Endothelial cell of umbilical vein (primary cell): ENCODE results near the gene NLRP6. TPM values are rescaled to one million over a fixed set of nuclear protein-coding genes. Genes with fewer than 3 reads are reported as not detected.
"Not testable (repeated sequence)": the region's sequence is repeated elsewhere in the genome, so short reads cannot be mapped to it uniquely, and the experiment has no call there.

ENCODE experiments used
- BruUV-seq: library from RNA; stranded (reverse); fragments of 400-500 nt; replicated peaks from 2 replicates; lab custom pipeline; 2021; lab: Mats Ljungman, UMichigan
- CTCF ChIA-PET: fragments of 300-600, 350-600 bp; sonication (Branson Sonifier 250); formaldehyde crosslinking; loops from one replicate; lab custom pipeline; 2021; ENCODE audit warnings: antibody characterized with exemption, inconsistent platforms; lab: Charles Lee
- POLR2A ChIA-PET: fragments of 300-600, 350-600 bp; sonication (Branson Sonifier 250); formaldehyde crosslinking; loops from one replicate; lab custom pipeline; 2021; ENCODE audit warnings: antibody characterized with exemption, inconsistent platforms; lab: Charles Lee
- DNase-seq: peaks from one replicate; pipeline ENCODE4 v3.0.0-alpha.2; 2011; ENCODE audit warnings: low read depth, low spot score
- FAIRE-seq: peaks from 2 replicates; lab custom pipeline; 2011; peaks lifted over from hg19 to GRCh38; lab: Jason Lieb, UNC
- H2AFZ ChIP-seq: 2 replicates; pipeline ENCODE4 v1.6.0; 2012; ENCODE audit warnings: low read depth, low read length, control low read depth, inconsistent platforms
- H3K27ac ChIP-seq: 2 replicates; pipeline ENCODE4 v1.5.1; 2011; ENCODE audit warnings: low read depth, mild to moderate bottlenecking, control low read depth, low read length, moderate library complexity; ENCODE audit not compliant: insufficient read depth
- H3K27me3 ChIP-seq, 2 experiments: 2 replicates each; pipeline versions ENCODE4 v1.6.0 to v1.6.1; 2011; ENCODE audit warnings: low read length in 2 of 2, mixed read lengths in 1 of 2; ENCODE audit not compliant: control insufficient read depth in 2 of 2, insufficient read depth in 2 of 2
- H3K36me3 ChIP-seq, 2 experiments: 2 replicates in 1 of 2; 3 replicates in 1 of 2; pipeline ENCODE4 v1.5.1; 2011; ENCODE audit warnings: low read length in 2 of 2, mild to moderate bottlenecking in 1 of 2, moderate library complexity in 1 of 2; ENCODE audit not compliant: control insufficient read depth in 2 of 2, insufficient read depth in 2 of 2; ENCODE audit errors: extremely low read depth in 1 of 2
- H3K4me1 ChIP-seq: 3 replicates; pipeline ENCODE4 v1.5.1; 2011; ENCODE audit warnings: mild to moderate bottlenecking, low read length; ENCODE audit not compliant: control insufficient read depth, insufficient read depth; ENCODE audit errors: extremely low read depth
- H3K4me2 ChIP-seq: 2 replicates; pipeline ENCODE4 v1.6.1; 2011; ENCODE audit warnings: low read length, control low read depth, mixed read lengths; ENCODE audit not compliant: insufficient read depth
- H3K4me3 ChIP-seq, 3 experiments: fragments of 200-600 bp in 1 of 3; sonication (generic), shearing (Covaris generic) in 1 of 3; replicated peaks in 1 of 3; 2 replicates each; pipeline ENCODE4 v1.5.1; 2011 to 2016; ENCODE audit warnings: control low read depth in 3 of 3, low read length in 3 of 3, mild to moderate bottlenecking in 2 of 3, inconsistent platforms in 1 of 3, low read depth in 1 of 3, moderate library complexity in 1 of 3; ENCODE audit not compliant: insufficient read depth in 1 of 3
- H3K79me2 ChIP-seq: 2 replicates; pipeline ENCODE4 v1.6.0; 2012; ENCODE audit warnings: low read length, inconsistent platforms; ENCODE audit not compliant: control insufficient read depth, insufficient read depth
- H3K9ac ChIP-seq: replicated peaks from 2 replicates; pipeline ENCODE3; 2011; ENCODE audit warnings: low read length, control low read depth; ENCODE audit not compliant: insufficient read depth; ENCODE audit errors: extremely low read depth
- H3K9me1 ChIP-seq: replicated peaks from 3 replicates; pipeline ENCODE4 v1.6.0; 2011; ENCODE audit warnings: mild to moderate bottlenecking, low read length; ENCODE audit not compliant: control insufficient read depth, insufficient read depth; ENCODE audit errors: extremely low read depth
- H3K9me3 ChIP-seq: replicated peaks from 2 replicates; pipeline ENCODE4 v1.5.1; 2012; ENCODE audit warnings: low read length, inconsistent platforms; ENCODE audit not compliant: control insufficient read depth, insufficient read depth
- H4K20me1 ChIP-seq: replicated peaks from 2 replicates; pipeline ENCODE3; 2011; ENCODE audit warnings: mild to moderate bottlenecking, low read length; ENCODE audit not compliant: control insufficient read depth, insufficient read depth; ENCODE audit errors: extremely low read depth
- POLR2A ChIP-seq: IDR thresholded peaks from 2 replicates; pipeline ENCODE4 v1.6.1; 2012; ENCODE audit warnings: low read depth, mild to moderate bottlenecking, control low read depth, low read length
- dilution Hi-C: fragments of 300-500 bp; cut with MboI; formaldehyde crosslinking; loops from one replicate; pipeline ENCODE4 v1.15.0; 2019; ENCODE audit warnings: low sequenced_read_pairs; ENCODE audit not compliant: extremely low pct_ligation_motif_present
- intact Hi-C: fragments of 100-400 bp; cut with micrococcal nuclease; formaldehyde crosslinking; loops from one replicate; pipeline ENCODE4 v1.10.0; 2022
- polyA plus RNA-seq, 4 experiments: library from polyadenylated mRNA; depleted of rRNA in 3 of 4; stranded (reverse) in 3 of 4; unstranded in 1 of 4; fragments of >200 nt; gene quantifications; 2 replicates each; pipeline versions ENCODE4 v1.2.1 to v1.2.3, GENCODE V29; 2011 to 2012; ENCODE audit warnings: missing spikeins in 1 of 4
- total RNA-seq: library from RNA; stranded (reverse); gene quantifications from 2 replicates; pipeline ENCODE4 v1.2.3, GENCODE V29; 2021
- TF ChIP-seq, protein P1 (sequence below): IDR thresholded peaks from 2 replicates; pipeline ENCODE4 v1.6.1; 2011; ENCODE audit not compliant: insufficient read depth, insufficient read length

NLRP6 gene
- total and polyA plus RNA-seq, 2 donors (not counting 3 experiments of a cell fraction or from before 2014, with no cell fraction given) = not detected

DNA sequence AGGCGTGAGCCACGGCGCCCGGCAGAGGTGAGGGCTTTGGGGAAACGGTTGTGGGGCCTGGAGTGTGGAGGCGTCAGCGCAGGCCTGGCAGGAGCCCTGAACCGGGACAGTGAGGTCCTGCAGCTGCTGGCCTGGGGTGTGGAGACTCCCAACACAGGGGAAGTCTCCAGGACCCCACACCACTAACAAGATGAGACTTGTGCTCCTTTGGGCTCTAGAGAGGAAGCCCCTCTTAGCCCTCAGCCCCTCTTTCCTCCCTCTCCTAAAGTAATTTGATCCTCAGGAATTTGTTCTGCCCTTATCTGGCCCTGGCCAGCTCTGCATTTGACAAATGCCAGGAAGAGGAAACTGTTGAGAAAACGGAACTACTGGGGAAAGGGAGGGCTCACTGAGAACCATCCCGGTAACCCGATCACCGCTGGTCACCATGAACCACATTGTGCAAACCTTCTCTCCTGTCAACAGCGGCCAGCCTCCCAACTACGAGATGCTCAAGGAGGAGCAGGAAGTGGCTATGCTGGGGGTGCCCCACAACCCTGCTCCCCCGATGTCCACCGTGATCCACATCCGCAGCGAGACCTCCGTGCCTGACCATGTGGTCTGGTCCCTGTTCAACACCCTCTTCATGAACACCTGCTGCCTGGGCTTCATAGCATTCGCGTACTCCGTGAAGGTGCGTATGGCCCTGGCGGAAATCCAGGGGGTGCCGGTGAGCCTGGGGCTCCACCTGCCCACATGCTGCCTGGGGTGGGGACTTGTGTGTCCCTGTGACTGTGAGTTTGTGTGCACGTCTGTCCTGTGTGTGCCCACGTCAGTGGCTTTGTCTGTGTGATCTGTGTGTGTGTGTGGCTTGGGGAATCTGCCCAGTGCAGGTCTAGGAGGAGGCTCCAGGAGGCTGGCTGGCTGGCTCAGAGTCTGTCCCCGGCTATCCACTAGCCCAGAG is 29.8 kb downstream of the NLRP6 start, which contains the start of gene IFITM2:
Gene IFITM2 (plus strand): TSS at position 51 of the 943 bp plus-strand sequence. CDS start 377 bp downstream, at position 428.
- peak within 1 kb of the TSS; percentile 10 to 70 (median 49) for H3K4me3 ChIP-seq
- TF ChIP-seq POLR2A = peak; percentile 90
- TF ChIP-seq, protein P1, sequence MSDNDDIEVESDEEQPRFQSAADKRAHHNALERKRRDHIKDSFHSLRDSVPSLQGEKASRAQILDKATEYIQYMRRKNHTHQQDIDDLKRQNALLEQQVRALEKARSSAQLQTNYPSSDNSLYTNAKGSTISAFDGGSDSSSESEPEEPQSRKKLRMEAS = peak; percentile 27
- FAIRE-seq (peak; percentile 94), DNase-seq (peak; percentile 71)
- H4K20me1 ChIP-seq, H3K9me3 ChIP-seq, H3K9me1 ChIP-seq, H3K36me3 ChIP-seq, H3K27me3 ChIP-seq, dilution Hi-C loops: not testable (repeated sequence)
- intact Hi-C loops = loop anchor here (1.0 to 5.0 kb wide), 4 partner anchors 48 to 209 kb away; partner anchors contain the start of genes BET1L, PSMD13, RIC8A and SIRT3
- peak within 1 kb of the TSS; percentile 14 for H2AFZ ChIP-seq
- ChIA-PET CTCF (interaction anchor here (0.8 to 4.3 kb wide), 6 partner anchors 9 to 140 kb away, joined by 3 to 79 read pairs (median 10); partner anchors contain the start of gene IFITM3), POLR2A (interaction anchor here (1.0 kb wide), 1 partner anchor 48 kb away, joined by 7 read pairs; no protein-coding TSS in a partner anchor)
- H3K4me2 ChIP-seq = peak within 1 kb of the TSS; percentile 84
- TSS peak; percentile 98 for BruUV-seq
- peaks cover 13% of the 10 kb centered on the region for H3K79me2 ChIP-seq
- H3K9ac ChIP-seq = peak within 1 kb of the TSS; percentile 13
- peaks cover 15% of the 10 kb centered on the region for H3K4me1 ChIP-seq
- peak within 1 kb of the TSS; percentile 6 for H3K27ac ChIP-seq

DNA sequence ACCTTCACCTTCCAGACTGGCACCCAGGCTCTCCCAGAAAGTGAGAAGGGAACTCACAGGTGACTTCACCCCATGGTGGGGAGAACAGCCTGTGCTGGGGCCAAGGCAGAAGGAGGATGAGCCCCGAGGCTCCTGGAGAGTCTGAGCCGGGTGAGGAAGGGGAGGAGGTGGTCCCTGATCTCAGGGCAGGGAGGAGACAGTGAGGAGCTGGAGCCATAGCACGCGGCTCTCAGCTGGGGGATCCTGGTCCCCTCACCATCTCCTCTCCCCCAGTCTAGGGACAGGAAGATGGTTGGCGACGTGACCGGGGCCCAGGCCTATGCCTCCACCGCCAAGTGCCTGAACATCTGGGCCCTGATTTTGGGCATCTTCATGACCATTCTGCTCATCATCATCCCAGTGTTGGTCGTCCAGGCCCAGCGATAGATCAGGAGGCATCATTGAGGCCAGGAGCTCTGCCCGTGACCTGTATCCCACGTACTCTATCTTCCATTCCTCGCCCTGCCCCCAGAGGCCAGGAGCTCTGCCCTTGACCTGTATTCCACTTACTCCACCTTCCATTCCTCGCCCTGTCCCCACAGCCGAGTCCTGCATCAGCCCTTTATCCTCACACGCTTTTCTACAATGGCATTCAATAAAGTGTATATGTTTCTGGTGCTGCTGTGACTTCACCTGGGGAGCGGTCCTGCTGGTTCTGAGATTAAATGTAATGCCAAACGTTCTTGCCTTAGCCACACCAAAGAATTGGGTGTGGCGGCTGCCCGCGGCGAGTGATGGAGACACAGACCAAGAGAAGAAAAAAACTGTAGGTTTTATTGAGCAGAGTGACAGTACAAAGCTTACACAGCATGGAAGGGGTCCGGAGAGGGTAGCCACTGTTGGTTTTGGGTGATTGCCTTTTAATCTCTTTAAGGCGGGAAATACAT is 30.8 kb downstream of the NLRP6 start:
- DNase-seq, H3K9me1 ChIP-seq, H3K27ac ChIP-seq, POLR2A ChIA-PET, H3K36me3 ChIP-seq, BruUV-seq, dilution Hi-C loops, H3K27me3 ChIP-seq, H4K20me1 ChIP-seq, H3K9me3 ChIP-seq, H2AFZ ChIP-seq: not testable (repeated sequence)
- FAIRE-seq = peak; percentile 52
- Histone ChIP-seq H3K9ac (peak overlapping the region; percentile 29), H3K4me2 (peak overlapping the region; percentile 84), H3K4me1 (peaks cover 17% of the 10 kb centered on the region), H3K79me2 (peaks cover 13% of the 10 kb centered on the region), H3K4me3 (peak overlapping the region; percentile 49 to 70 (median 55))
- CTCF ChIA-PET = interaction anchor here (0.9 to 1.9 kb wide), 3 partner anchors 9 to 140 kb away, joined by 3 to 10 read pairs (median 8); no protein-coding TSS in a partner anchor
- intact Hi-C loops = loop anchor here (1.0 to 5.0 kb wide), 4 partner anchors 47 to 208 kb away; partner anchors contain the start of genes BET1L, PSMD13, RIC8A and SIRT3
